ENCODE results near the gene LPAR1.

LPAR1 gene

DNA sequence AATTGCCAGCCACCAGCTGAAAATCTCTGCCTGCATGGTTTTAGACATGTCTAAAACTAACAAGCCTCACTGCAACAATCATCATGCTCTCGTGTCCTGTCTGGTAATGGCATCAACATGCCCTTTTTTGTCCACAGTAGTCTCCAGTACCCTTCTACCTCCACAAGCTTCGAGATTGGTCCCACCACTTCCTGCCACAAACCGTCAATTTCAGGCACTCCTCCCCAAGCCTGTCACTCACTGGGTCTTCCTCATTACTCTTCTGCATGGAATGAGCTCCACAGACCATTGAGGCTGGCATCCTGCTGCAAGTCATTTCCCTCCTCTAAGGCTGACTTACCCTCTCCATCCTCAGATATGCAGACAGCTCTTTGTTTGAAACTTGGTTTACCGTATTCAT is 9.0 kb downstream of the LPAR1 start:
- WGBS, 2 experiments, result 92 to 93% methylated on average over 4 of the region's 4 CpGs
- Histone ChIP-seq H3K27me3 (ENCODE audit: control insufficient read depth, insufficient read depth, low read length, poor library complexity, severe bottlenecking) (no peaks in the 10 kb centered on the region), H3K4me3 (ENCODE audit: insufficient read depth, low read depth, low read length) (no peak overlapping the region), H3K9me3 (ENCODE audit: control insufficient read depth, low read length) (no peaks in the 10 kb centered on the region), H3K36me3 (ENCODE audit: control insufficient read depth, insufficient read depth, low read length) (no peaks in the 10 kb centered on the region), H3K4me1 (ENCODE audit: control insufficient read depth, insufficient read depth, low read length) (peaks cover 6% of the 10 kb centered on the region), H3K27ac (ENCODE audit: insufficient read depth, low read depth, low read length, poor library complexity, severe bottlenecking) (no peak overlapping the region)

DNA sequence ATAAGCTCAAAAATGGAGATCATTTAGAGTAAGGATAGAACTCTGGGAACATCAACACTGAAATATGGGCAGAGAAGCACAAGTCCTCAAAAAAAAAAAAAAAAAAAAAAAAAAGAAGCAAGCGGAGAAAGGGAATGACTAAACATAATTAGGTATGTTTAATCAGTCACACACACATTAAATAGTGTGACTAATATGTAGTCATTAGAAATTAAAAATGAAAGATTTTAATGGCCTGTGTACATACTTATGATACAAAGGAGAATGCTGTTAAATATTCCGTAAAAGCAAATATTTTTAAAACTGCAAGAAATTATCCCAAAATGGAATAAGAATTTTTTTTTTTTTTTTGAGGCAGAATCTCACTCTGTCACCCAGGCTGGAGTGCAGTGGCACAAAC is 10.5 kb downstream of the LPAR1 start:
- no peak overlapping the region for H3K4me3 ChIP-seq (ENCODE audit: insufficient read depth, low read depth, low read length)
- H3K36me3 ChIP-seq (ENCODE audit: control insufficient read depth, insufficient read depth, low read length), result no peaks in the 10 kb centered on the region
- H3K27ac ChIP-seq (ENCODE audit: insufficient read depth, low read depth, low read length, poor library complexity, severe bottlenecking), result no peak overlapping the region
- H3K4me1 ChIP-seq (ENCODE audit: control insufficient read depth, insufficient read depth, low read length), result peaks cover 6% of the 10 kb centered on the region
- no peaks in the 10 kb centered on the region for H3K9me3 ChIP-seq (ENCODE audit: control insufficient read depth, low read length)
- 100% methylated on average over 1 of the region's 2 CpGs; no CpG with 5 or more reads in 1 of the 2 experiments for WGBS, 2 experiments
- no peaks in the 10 kb centered on the region for H3K27me3 ChIP-seq (ENCODE audit: control insufficient read depth, insufficient read depth, low read length, poor library complexity, severe bottlenecking)

DNA sequence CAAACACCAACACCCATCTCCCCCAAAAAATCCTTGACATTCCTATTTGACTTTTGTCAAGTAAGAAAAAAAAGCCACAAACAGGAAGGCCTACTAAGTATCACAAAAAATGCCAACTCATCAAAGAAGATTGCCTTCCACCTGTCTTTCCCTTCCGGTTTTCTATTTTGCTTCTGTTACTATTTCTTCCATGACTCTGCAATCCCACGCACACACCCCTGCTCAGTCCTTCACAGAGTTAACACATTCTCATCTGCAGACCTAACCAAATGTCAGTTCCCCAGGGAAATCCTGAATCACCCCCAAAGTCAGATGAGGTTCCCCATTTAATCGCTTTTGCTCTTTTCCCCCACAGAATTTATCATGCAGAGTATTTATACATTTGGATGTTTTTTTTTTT is 15.1 kb downstream of the LPAR1 start:
- Histone ChIP-seq H3K9me3 (ENCODE audit: control insufficient read depth, low read length) (no peaks in the 10 kb centered on the region), H3K27me3 (ENCODE audit: control insufficient read depth, insufficient read depth, low read length, poor library complexity, severe bottlenecking) (no peaks in the 10 kb centered on the region), H3K27ac (ENCODE audit: insufficient read depth, low read depth, low read length, poor library complexity, severe bottlenecking) (no peak overlapping the region)

DNA sequence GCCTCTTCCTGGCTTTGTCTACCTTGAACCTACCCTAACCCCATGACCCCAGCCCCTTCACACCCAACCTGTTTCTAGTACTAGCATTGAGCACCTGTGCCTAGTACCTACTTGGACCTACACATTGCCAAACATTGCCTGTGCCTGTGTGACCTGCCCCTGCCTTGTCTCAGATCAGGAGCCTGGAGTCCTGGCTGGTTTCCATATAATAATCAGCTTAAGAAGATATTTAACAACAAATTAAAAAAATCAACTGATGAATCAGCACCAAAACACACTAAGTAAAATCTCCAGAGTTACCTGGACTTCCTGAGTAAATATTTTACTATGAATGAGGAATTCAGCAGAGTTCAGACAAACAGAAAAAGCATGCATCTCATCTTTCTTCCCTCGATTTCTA is 17.7 kb downstream of the LPAR1 start:
- Histone ChIP-seq H3K4me3 (ENCODE audit: insufficient read depth, low read depth, low read length) (no peak overlapping the region), H3K36me3 (ENCODE audit: control insufficient read depth, insufficient read depth, low read length) (no peaks in the 10 kb centered on the region), H3K27ac (ENCODE audit: insufficient read depth, low read depth, low read length, poor library complexity, severe bottlenecking) (no peak overlapping the region), H3K9me3 (ENCODE audit: control insufficient read depth, low read length) (no peaks in the 10 kb centered on the region), H3K27me3 (ENCODE audit: control insufficient read depth, insufficient read depth, low read length, poor library complexity, severe bottlenecking) (no peaks in the 10 kb centered on the region), H3K4me1 (ENCODE audit: control insufficient read depth, insufficient read depth, low read length) (no peaks in the 10 kb centered on the region)
- WGBS, 2 experiments, result 100% methylated on average over 1 of the region's 1 CpG

More for the DNA sequence above, 15.1 kb downstream of the LPAR1 start:
- H3K36me3 ChIP-seq (ENCODE audit: control insufficient read depth, insufficient read depth, low read length), result no peaks in the 10 kb centered on the region
- H3K4me3 ChIP-seq (ENCODE audit: insufficient read depth, low read depth, low read length), result no peak overlapping the region
- H3K4me1 ChIP-seq (ENCODE audit: control insufficient read depth, insufficient read depth, low read length), result no peaks in the 10 kb centered on the region
- 90 to 92% methylated on average over 3 of the region's 3 CpGs for WGBS, 2 experiments

DNA sequence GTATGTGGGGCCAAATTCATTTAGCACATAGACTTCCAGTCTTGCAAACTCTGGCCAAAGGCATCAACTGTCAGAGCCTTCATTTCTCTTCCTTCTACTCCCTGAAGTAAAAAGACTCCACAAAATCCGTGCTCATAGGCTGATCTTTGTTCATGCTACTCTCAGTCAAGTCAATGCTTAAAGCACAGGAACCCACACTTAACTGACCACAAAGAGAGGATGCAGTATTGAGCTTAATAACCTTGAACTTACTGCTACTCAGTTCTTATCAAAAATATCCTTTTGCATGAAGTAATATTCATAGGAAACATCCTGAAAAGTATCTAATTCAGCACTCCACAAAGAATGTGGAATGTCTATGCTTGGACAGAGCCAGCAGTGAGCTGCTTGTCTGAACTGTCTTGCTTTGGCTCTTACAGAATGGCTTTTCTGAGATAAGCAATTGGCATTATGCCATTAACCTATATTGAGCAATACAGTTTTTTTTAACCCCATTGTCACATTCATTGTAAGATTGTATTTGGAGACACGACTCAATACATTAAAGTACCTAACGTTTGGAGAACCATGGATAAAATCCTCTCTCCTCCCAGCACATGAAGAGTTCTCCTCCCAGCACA is 21.7 kb downstream of the LPAR1 start:
- H3K4me1 ChIP-seq (ENCODE audit: control insufficient read depth, insufficient read depth, low read length), result no peaks in the 10 kb centered on the region
- 88 to 90% methylated on average over 3 of the region's 3 CpGs for WGBS, 2 experiments
- no peaks in the 10 kb centered on the region for H3K9me3 ChIP-seq (ENCODE audit: control insufficient read depth, low read length)
- no peak overlapping the region for H3K27ac ChIP-seq (ENCODE audit: insufficient read depth, low read depth, low read length, poor library complexity, severe bottlenecking)
- H3K36me3 ChIP-seq (ENCODE audit: control insufficient read depth, insufficient read depth, low read length), result no peaks in the 10 kb centered on the region
- H3K4me3 ChIP-seq (ENCODE audit: insufficient read depth, low read depth, low read length), result no peak overlapping the region
- no peaks in the 10 kb centered on the region for H3K27me3 ChIP-seq (ENCODE audit: control insufficient read depth, insufficient read depth, low read length, poor library complexity, severe bottlenecking)

DNA sequence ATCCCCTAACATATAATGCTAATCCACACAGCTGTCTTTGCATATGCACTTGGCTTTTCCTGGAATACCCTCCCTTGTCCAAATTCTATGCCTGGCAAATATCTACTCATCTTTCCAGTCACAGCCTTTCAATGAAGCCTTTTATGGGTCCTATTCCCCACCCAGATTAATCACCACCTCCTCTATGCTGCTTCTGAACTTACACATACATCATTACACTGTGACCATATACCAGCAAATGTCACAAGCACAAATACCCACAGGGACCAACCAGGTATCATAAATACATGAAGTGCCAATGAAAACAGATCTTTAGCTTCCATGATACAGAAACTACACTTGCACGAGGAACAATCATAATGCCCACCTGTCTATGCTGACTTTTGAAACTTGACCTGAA is 22.3 kb downstream of the LPAR1 start:
- Histone ChIP-seq H3K27ac (ENCODE audit: insufficient read depth, low read depth, low read length, poor library complexity, severe bottlenecking) (no peak overlapping the region), H3K9me3 (ENCODE audit: control insufficient read depth, low read length) (no peaks in the 10 kb centered on the region), H3K4me1 (ENCODE audit: control insufficient read depth, insufficient read depth, low read length) (no peaks in the 10 kb centered on the region), H3K4me3 (ENCODE audit: insufficient read depth, low read depth, low read length) (no peak overlapping the region), H3K36me3 (ENCODE audit: control insufficient read depth, insufficient read depth, low read length) (no peaks in the 10 kb centered on the region), H3K27me3 (ENCODE audit: control insufficient read depth, insufficient read depth, low read length, poor library complexity, severe bottlenecking) (no peaks in the 10 kb centered on the region)
- WGBS, 2 experiments, result 84 to 86% methylated on average over 1 of the region's 1 CpG

DNA sequence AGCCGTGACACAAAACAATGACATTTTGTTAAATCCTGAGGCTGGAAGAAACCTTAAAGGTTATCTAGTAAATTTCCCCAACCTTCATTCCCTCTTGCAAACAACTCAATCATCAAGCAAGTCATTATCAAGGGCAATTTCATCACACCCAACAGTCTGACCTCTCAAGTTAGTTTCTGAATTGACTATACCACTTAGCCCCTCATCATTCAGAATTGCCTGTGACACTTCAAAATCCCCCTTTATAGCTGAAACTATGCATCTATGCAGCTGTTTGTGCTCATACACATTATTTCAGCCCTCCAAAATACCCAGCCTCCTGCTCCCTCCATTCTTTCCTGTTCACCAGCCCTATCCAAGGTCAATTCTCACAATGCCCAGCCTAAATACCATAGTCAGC is 24.6 kb downstream of the LPAR1 start:
- Histone ChIP-seq H3K9me3 (ENCODE audit: control insufficient read depth, low read length) (no peaks in the 10 kb centered on the region), H3K4me1 (ENCODE audit: control insufficient read depth, insufficient read depth, low read length) (no peaks in the 10 kb centered on the region), H3K36me3 (ENCODE audit: control insufficient read depth, insufficient read depth, low read length) (no peaks in the 10 kb centered on the region), H3K27me3 (ENCODE audit: control insufficient read depth, insufficient read depth, low read length, poor library complexity, severe bottlenecking) (no peaks in the 10 kb centered on the region), H3K27ac (ENCODE audit: insufficient read depth, low read depth, low read length, poor library complexity, severe bottlenecking) (no peak overlapping the region), H3K4me3 (ENCODE audit: insufficient read depth, low read depth, low read length) (no peak overlapping the region)
- 85 to 96% methylated on average over 1 of the region's 1 CpG for WGBS, 2 experiments

DNA sequence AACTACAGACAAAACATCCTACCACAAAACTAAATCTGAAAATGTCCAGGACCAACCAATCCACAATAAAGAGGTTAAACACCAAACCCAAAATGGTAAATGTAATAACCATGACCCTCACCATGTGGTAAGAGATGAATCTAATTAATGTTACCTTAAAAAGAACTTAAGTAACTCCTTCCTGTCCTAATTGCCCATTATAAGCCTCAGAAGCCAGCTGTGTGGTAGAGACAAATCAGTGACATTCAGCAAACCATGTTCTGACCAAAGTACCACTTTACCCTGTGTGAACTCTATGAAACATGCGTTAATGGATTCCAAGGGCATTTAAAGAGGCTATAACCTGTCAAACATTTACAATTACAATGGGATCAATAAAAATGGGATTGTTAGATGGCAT is 25.0 kb downstream of the LPAR1 start:
- no peak overlapping the region for H3K4me3 ChIP-seq (ENCODE audit: insufficient read depth, low read depth, low read length)
- whole genome bisulfite sequencing, 2 experiments, result 92% methylated on average over 1 of the region's 1 CpG; no CpG with 5 or more reads in 1 of the 2 experiments
- no peak overlapping the region for H3K27ac ChIP-seq (ENCODE audit: insufficient read depth, low read depth, low read length, poor library complexity, severe bottlenecking)
- no peaks in the 10 kb centered on the region for H3K4me1 ChIP-seq (ENCODE audit: control insufficient read depth, insufficient read depth, low read length)
- H3K9me3 ChIP-seq (ENCODE audit: control insufficient read depth, low read length), result no peaks in the 10 kb centered on the region
- H3K27me3 ChIP-seq (ENCODE audit: control insufficient read depth, insufficient read depth, low read length, poor library complexity, severe bottlenecking), result no peaks in the 10 kb centered on the region
- H3K36me3 ChIP-seq (ENCODE audit: control insufficient read depth, insufficient read depth, low read length), result no peaks in the 10 kb centered on the region

DNA sequence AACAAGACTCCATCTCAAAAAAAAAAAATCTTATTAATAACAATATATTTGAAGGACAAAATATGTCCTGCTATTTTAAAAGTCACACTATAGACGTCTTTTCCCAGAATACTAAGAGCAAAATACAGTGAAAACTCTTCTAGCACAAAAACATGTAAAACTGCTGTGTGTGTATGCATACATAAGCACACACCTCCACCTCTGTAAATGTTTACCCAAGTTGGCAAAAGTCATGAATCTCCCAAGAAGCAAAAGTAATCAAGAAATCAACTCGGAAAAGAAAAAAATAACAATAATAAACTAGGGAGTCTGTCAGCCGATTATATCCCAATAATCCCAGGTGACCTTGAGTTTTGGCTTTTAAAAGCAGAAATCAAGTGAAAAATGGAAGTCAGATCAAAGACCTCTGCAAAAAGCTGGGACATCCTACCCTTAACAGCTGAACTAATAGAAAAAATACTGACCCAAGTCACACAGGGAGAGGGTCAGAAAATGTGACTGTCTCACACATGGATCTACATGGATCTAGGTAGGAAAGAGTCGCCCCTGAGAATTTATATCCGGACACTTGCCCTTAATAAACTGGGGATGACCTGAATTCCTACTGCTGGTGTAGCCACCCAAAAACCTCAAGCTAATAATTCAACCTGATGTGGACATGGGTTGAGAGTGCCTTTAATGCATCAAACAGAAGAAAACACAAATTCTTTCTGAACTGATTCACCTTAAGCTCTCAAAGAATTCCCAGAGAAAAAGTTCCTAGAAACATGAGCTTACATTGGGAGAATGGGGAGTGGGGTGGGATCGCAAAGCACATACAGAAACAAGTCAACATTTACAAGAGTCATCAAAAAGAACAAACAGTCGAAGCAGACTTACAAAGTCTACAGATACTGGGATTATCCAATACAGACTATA is 29.9 kb downstream of the LPAR1 start:
- Histone ChIP-seq H3K27me3 (ENCODE audit: control insufficient read depth, insufficient read depth, low read length, poor library complexity, severe bottlenecking) (no peaks in the 10 kb centered on the region), H3K36me3 (ENCODE audit: control insufficient read depth, insufficient read depth, low read length) (no peaks in the 10 kb centered on the region), H3K27ac (ENCODE audit: insufficient read depth, low read depth, low read length, poor library complexity, severe bottlenecking) (no peak overlapping the region), H3K4me3 (ENCODE audit: insufficient read depth, low read depth, low read length) (no peak overlapping the region), H3K9me3 (ENCODE audit: control insufficient read depth, low read length) (no peaks in the 10 kb centered on the region), H3K4me1 (ENCODE audit: control insufficient read depth, insufficient read depth, low read length) (no peaks in the 10 kb centered on the region)
- 89 to 98% methylated on average over 4 to 7 of the region's 7 CpGs for WGBS, 2 experiments

DNA sequence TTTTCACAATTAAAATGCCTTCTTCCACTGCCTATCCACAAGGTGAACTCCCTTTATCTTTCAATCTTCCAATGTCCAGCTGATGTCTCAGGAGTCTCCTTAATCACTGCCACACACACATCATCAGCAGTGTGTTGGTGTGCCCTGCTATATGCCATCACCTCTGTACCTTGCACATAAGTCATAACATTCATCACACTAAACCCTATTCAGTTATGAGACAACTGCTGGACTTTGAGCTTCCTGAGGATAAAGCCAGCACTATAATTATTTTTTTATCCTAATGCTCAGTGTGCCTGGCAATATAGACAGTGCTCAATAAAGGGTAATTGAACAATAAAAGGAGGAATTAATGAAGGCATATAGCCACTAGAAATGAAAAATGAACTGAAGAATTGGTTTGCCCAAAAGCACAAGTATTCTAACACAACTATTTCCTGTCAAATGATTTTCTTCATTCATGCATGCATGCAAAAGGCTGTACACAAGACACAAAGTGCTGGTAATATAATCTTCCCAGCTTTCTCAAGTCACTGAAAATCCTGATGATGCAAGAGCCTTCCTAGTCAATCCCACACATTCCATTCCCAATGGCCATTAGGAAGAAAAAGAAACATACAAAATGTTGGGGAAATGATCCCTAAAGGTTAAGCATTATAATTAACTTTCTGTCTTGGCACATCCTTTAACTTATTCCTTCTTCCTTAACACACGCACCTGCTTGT is 32.4 kb downstream of the LPAR1 start:
- Histone ChIP-seq H3K27ac (ENCODE audit: insufficient read depth, low read depth, low read length, poor library complexity, severe bottlenecking) (no peak overlapping the region), H3K4me3 (ENCODE audit: insufficient read depth, low read depth, low read length) (no peak overlapping the region), H3K27me3 (ENCODE audit: control insufficient read depth, insufficient read depth, low read length, poor library complexity, severe bottlenecking) (no peaks in the 10 kb centered on the region), H3K36me3 (ENCODE audit: control insufficient read depth, insufficient read depth, low read length) (no peaks in the 10 kb centered on the region), H3K9me3 (ENCODE audit: control insufficient read depth, low read length) (no peaks in the 10 kb centered on the region), H3K4me1 (ENCODE audit: control insufficient read depth, insufficient read depth, low read length) (no peaks in the 10 kb centered on the region)
- 86 to 88% methylated on average over 1 of the region's 1 CpG for WGBS, 2 experiments

All from ectodermal cell (in vitro differentiated cells).